Epithelial cell of proximal tubule (primary cell): ENCODE data around the gene MKNK1. TPM values are rescaled to one million over a fixed set of nuclear protein-coding genes. Genes with fewer than 3 reads are reported as not detected.

Source experiments
- DNase-seq: peaks from one replicate; pipeline ENCODE4 v3.0.0-alpha.2; 2011; ENCODE audit warnings: low read depth
- H3K4me3 ChIP-seq: 2 replicates; pipeline ENCODE4 v1.5.1; 2011; ENCODE audit warnings: low read depth, mild to moderate bottlenecking, low read length
- CTCF ChIP-seq: conservative IDR thresholded peaks from 2 replicates; pipeline ENCODE4 v1.5.1; 2012; ENCODE audit warnings: low read depth, mild to moderate bottlenecking, low read length
- total RNA-seq: library from RNA; depleted of rRNA; stranded (reverse); fragments of >200 nt; gene quantifications from 2 replicates; pipeline ENCODE4 v1.2.3, GENCODE V29; 2015

MKNK1 gene
- total RNA-seq, 1 donor from 2014 or later = 19.2 TPM

DNA sequence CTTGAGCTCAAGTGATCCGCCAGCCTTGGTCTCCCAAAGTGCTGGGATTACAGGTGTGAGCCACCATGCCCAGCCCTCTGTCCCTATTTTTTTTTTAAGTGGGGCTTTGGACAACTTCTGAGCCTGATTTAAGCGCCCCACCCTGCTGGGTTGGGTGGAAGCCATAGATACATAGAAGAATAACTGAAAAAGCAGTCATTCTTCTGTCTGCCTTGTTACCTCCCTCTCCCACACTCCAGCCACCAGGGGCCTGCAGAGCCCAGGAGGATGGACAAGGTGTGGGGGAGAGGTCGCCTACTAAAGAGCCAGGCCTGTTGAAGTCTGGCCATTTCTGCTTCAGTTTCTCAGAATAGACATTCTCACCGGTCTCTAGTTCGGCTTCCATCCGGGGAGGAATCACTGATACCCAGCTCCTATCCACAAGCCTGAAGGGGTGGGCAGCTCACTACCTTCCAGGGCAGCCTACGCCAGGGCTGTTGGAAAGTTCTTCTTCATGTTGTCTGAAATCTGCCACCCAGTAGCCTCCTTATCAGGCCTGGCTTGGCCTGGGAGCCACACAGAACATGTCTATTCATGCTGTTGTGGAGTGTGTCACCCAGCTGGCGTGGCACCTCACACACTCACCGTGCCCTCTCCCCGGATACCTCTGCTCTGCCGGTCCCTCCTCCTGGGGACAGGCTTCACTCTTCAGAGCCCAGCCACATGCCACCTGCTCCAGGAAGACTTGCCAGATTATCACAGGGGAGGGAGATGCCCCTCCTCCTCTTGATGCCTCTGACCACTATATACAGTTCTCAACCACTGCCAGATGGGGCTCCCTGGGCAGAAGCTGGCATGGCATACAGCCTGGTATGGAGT, 80.3 kb downstream of the MKNK1 start:
- no peak overlapping the region for H3K4me3 ChIP-seq
- no peak for TF ChIP-seq CTCF
- no peak for DNase-seq

- TF ChIP-seq CTCF = no peak
- no peak overlapping the region for H3K4me3 ChIP-seq
- DNase-seq = no peak
Measured at GRCh38 chr1:46522969-46523320, 81.1 kb downstream of the MKNK1 start.

GRCh38 chr1:46522184-46522968, 81.7 kb downstream of the MKNK1 start:
- peak; percentile 45 for DNase-seq
- no peak overlapping the region for H3K4me3 ChIP-seq
- no peak for TF ChIP-seq CTCF

DNA sequence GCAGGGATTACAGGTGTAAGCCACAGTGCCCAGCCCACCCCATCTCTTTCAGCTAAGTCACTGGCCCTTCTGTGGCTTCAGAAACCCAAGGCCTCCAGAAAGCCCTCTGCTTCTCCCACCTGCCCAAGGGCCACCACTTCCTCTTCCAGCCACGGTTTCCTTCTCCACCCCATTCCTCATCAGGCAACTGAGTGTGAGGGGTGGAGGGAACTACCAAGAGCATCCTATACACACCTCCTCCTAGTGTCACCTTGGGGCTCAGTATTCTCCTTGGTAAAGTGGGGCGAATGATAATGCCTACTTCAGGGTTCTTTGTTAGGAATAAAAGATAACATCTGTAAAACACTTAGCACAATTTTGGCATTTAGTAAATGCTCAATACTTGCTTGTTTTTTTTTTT, 82.7 kb downstream of the MKNK1 start:
- no peak for TF ChIP-seq CTCF
- DNase-seq = no peak
- H3K4me3 ChIP-seq = no peak overlapping the region

- TF ChIP-seq CTCF = no peak
- no peak for DNase-seq
- H3K4me3 ChIP-seq = no peak overlapping the region
Measured at GRCh38 chr1:46520063-46520911, 83.8 kb downstream of the MKNK1 start.

DNA sequence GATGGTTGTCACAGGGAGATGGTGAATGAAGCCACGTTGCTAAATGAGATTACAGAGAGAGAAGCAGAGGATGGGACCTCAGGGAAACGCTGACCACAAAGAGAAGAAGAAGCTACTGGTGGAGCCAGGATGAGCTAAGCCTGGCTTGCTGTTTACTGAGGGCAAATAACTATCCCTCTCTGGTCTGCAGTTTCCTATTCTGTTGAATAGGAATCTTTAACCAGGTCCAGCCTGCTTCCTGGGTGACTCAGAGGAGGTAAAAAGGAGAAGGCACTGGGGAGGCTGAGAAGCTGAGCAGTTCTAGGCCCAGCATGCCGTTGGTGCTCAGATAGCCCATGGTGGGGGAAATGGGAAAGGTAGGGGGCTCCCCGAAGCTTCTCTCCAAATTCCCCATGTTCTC, 84.9 kb downstream of the MKNK1 start:
- H3K4me3 ChIP-seq = no peak overlapping the region
- no peak for TF ChIP-seq CTCF
- DNase-seq = no peak
